Left renal cortex interstitium (tissue), 4 donors: ENCODE measurements around the gene PLCB1. TPM values are rescaled to one million over a fixed set of nuclear protein-coding genes. Genes with fewer than 3 reads are reported as not detected.
A peak's percentile ranks its signal among the peaks of the same experiment; 100 is the strongest.
"Not testable (repeated sequence)": the region's sequence is repeated elsewhere in the genome, so short reads cannot be mapped to it uniquely, and the experiment has no call there.

Experiments
- DNase-seq, 4 donors: peaks; one replicate each; pipeline ENCODE4 v3.0.0-alpha.2; 2013; ENCODE audit warnings: low read depth in 4 of 4, low spot score in 2 of 4, missing footprints in 1 of 4
- polyA plus RNA-seq, 4 donors: library from polyadenylated mRNA; unstranded; fragments of 120-200 nt; gene quantifications; one replicate each; pipeline ENCODE4 v1.2.1, GENCODE V29; 2013; ENCODE audit not compliant: insufficient read length in 4 of 4

PLCB1 gene
- polyA plus RNA-seq, 4 donors: 35.5 to 66.8 (median 41.4) TPM

GRCh38 chr20:8578161-8578865 lies 446.2 kb downstream of the PLCB1 start:
- no peak for DNase-seq

DNA sequence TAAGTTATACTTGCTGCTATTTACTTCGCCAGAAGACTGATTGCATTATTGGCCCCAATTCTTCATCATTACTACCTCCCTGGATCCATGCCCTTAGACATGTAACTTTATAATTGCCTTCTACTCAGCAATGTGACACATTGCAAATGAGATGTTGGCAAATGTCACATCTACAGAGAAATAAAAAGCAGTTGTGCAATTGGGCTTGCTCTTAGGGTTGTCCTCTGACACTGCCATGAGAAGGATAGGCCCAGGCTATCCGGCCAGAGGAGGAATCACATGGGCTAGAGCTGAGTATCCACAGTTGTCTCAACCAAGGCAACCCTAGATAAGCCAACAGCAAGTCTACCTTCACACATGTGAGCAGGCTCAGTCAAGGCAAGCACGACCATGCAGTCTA lies 447.0 kb downstream of the PLCB1 start:
- DNase-seq: no peak

- DNase-seq: no peak
These were observed 449.5 kb downstream of the PLCB1 start for GRCh38 chr20:8581446-8582183.

- no peak for DNase-seq
These were observed 451.0 kb downstream of the PLCB1 start for GRCh38 chr20:8583012-8583565.

DNA sequence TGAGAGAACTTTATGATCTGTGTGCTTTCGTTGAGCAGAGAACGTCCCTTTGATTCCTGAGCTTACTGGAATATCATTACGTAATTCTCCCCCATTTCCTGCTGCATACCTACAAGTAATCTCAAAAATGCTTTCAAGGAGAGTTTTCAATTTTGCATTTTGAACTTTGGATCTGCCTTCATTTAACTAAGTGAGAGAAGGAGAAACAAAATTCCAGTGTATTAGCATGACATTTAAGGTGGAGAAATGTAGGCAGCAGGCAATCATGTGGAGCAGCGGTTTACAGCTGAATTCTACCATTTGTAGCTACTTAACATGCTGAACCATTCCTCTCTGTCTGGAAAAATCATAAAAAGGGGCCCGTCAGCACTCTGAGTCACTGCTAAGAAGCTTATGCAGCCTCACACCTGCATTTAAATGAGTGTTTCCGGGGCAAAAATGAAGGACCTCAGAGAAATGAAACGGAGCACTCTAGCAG lies 451.5 kb downstream of the PLCB1 start:
- no peak for DNase-seq

DNA sequence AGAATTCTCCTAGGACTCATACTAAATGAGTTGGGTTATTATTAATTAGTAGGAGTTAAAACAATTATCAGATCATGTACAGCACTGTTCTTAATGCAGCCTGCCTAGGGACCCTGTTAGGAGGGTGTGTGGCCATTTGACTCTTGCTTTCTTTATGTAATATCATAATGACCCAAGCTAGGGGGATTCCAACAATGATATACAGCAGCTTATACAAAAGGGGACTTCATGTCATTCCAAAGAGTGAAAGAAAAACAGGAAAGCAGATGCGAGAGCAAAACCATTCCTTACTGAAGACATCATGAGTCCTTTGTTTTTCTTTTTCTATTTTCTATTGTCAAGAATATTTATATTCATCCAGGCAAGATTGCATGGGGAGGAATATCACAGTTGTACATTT lies 455.2 kb downstream of the PLCB1 start:
- no peak for DNase-seq

GRCh38 chr20:8587810-8588209 lies 455.7 kb downstream of the PLCB1 start:
- no peak for DNase-seq

- DNase-seq: no peak
These were observed 457.9 kb downstream of the PLCB1 start for GRCh38 chr20:8589956-8590355.

GRCh38 chr20:8600910-8601541 lies 469.0 kb downstream of the PLCB1 start:
- not testable (repeated sequence) for DNase-seq

DNA sequence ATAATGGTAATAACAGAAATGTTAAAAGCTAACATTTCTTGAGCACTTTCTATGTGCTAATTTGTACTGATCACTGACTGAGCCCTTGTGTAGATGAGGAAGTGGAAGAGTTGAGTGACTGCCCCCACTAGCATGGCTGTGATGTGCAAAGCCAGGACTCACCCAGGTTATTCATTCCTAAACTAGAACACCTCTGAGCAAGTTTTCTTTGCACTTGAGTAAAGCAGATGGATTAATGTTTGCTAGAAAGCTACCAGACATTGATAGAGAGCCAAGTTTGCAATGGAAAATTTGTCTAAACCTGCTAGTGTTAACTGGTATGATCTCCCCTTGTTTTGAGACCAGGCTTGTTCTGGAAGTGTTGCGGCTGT lies 469.5 kb downstream of the PLCB1 start:
- no peak for DNase-seq

GRCh38 chr20:8602389-8603116 lies 470.5 kb downstream of the PLCB1 start:
- no peak for DNase-seq

DNA sequence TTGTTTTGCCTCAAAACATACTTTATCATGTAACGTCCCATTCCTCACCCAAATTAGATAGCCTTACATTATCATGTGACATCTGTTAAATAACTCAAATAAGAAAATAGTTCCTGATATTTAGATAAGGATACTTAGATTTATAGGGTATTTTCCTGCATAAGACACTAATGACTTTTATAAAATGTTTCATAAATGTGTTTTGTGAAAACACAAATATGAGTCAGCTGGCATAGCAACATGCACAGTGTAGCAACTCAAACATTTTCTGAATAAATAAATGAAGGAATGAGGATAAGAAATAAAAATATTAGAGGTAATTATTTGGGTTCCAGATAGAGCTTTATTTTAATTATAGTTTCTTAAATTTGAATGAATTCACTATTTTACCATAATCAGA lies 476.4 kb downstream of the PLCB1 start:
- DNase-seq: no peak

GRCh38 chr20:8616792-8617191 lies 484.7 kb downstream of the PLCB1 start:
- no peak for DNase-seq

- DNase-seq: no peak
These were observed 488.9 kb downstream of the PLCB1 start for GRCh38 chr20:8621001-8621400.

GRCh38 chr20:8624046-8624445 lies 492.0 kb downstream of the PLCB1 start:
- no peak for DNase-seq

DNA sequence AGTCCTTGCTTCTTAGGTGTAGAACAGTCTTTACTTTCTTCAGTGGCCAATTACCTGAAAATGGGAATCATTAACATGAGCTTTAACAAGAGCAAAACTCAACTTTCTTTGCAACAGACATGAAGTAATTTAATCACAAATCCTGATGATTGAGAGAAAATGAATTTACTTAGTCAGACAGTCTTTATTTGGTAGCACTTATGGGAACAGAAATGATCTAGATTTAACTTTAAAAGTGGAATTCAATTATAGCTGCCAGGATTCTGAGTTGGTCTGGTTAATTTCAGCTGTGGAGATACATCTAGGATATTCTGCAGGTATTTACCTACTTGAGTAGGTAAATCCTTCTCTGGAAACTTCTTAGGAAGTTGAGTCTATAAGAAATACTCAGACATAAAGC lies 492.6 kb downstream of the PLCB1 start:
- no peak for DNase-seq

DNA sequence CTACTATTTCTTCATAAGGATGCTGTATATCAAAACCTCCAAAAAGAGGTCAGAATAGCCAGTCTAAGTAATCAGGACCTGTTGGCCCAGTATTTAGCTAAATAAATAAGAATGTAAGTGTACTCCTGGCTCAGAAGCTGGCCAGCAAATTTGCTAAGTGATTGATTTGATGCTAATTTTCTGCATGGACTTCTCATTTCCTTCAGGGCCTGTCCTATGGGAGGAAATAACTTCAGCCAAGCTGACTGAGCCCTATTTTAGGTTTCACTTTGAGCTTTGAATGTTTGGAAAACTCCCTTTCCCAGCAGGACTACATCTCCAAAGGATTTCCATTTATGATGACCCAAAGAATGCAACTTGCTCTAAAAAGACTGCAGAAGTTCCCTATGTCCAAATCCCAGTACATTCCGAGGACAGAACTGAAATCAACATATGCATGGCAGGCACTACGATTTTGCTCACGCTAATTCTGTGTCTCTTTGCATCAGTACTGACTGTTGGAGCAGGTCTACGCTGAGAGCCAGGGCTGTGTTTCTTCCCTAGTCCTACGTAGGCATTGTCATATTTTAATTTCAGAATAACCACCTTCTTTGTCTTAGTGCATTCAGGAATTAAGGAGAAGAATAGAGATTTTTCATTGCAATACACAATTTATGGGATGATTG lies 495.4 kb downstream of the PLCB1 start:
- peak in 1 of 4 donors; percentile 33 for DNase-seq

DNA sequence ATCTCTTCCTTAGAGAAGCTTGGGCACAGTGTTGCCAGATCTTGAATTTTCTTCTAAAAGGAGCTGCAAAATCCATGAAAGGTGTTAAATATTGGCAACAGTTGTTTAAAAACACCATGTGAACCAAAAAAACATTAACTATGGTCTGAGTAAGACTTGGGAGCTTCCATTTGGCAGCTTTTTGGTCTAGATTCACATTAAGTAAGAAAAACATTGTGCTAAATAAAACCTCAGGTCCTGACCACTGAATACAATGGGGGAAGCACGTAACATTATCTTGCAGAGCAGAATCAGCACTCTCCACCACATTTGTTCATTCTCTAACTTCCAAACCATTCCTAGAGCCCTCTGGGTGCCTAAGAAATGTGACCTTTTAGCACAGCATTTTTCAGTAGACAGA lies 499.2 kb downstream of the PLCB1 start:
- DNase-seq: no peak

GRCh38 chr20:8633366-8633765 lies 501.3 kb downstream of the PLCB1 start:
- DNase-seq: no peak

DNA sequence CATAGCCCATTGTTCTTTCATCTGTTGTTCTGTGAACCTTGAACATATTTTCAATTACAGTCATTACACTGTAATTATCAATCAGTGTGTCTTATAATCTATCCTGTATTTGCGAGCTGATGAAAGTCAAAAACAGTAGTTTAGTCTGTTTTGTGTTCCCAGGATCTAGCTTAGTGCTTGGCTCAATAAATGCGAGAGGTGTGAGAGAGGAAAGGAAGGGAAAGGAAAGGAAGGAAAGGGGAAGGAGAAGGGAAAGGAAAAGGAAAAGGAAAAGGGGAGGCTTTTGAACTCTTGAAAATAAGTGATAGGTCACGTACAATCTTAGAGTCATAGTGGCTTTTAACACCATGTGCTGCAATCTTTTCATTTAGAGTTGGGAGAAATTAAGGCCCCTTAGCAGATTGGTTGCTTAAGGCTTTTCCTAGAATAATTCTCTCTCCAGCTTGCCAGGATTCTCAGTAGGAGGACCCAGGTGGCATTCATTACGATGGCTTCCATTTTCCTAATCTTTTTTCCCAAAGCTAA lies 503.0 kb downstream of the PLCB1 start:
- no peak for DNase-seq
